Stimulated activated CD4-positive, alpha-beta T cell treated with anti-CD3 and anti-CD28 coated beads, Interleukin-1b, Interleukin-23, amount 100 ng/mL, for 24 hours (primary cell): ENCODE measurements around the gene ZNF776.
"Not testable (repeated sequence)": the region's sequence is repeated elsewhere in the genome, so short reads cannot be mapped to it uniquely, and the experiment has no call there.

Experiments
- DNase-seq, 4 experiments: peaks; one replicate each; pipeline ENCODE4 v3.0.0-alpha.2; 2020; ENCODE audit warnings: low read depth in 4 of 4, low spot score in 1 of 4

Gene ZNF776

DNA sequence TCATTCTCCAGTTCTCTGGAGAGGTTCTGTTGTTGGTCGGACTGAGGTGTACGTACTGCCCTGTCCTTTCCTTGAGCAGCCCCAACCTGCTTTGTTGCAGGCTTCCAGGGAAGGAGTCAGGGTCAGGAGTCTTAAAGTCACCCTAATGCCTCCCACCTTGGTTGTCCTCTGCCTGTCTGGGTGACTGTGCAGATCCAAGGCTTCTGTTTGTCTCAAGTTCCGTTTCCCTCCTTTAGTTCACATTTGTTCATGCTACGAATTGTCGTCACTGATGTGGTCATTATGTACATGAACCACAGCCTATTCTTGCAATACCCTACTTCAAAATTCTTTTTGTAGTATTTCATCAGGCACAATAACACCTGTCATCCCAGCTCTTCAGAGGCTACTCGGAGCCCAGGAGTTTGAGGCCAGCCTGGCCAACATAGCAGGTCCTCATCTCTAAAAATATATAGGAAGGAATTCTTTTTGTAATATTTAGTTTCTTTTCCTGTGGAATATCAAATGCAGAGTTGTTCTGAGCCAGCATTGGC is 30.2 kb downstream of the ZNF776 start:
- no peak for DNase-seq

- no peak for DNase-seq
Observed at GRCh38 chr19:57778336-57778735, 31.7 kb downstream of the ZNF776 start.

DNA sequence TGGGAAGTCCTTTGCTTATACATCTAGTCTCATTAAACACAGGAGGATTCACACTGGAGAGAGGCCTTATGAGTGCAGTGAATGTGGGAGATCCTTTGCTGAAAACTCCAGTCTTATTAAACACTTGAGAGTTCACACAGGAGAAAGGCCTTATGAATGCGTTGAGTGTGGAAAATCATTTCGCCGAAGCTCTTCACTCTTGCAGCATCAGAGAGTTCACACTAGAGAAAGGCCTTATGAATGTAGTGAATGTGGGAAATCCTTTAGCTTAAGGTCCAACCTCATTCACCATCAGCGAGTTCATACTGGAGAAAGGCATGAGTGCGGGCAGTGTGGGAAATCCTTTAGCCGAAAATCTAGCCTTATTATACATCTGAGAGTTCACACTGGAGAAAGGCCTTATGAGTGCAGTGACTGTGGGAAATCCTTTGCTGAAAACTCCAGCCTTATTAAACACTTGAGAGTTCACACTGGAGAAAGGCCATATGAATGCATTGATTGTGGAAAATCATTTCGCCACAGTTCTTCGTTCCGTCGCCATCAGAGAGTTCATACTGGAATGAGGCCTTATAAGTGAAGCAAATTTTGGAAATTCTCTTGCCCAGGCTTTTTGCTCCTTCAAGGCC is 32.7 kb downstream of the ZNF776 start:
- no peak for DNase-seq

DNA sequence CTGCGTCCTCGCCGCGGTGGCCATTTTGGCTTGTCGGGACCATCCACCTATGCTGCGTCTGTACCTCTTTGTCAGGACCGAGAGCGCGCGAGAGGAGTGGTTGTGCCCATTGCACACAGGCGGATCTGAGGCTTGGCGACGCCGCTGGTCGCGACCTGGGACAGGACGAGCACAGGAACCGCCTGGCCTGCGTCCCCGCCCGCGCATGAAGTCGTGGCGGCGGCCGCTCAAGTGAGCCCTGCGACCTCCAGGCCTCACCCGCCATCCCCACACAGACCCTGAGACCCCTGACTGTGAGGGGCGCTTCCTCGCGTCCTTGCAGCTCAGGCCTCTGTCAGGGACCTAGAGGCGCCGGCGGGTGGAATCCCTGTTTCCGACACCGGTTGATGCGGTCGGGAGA is 39.7 kb downstream of the ZNF776 start:
- no peak for DNase-seq

DNA sequence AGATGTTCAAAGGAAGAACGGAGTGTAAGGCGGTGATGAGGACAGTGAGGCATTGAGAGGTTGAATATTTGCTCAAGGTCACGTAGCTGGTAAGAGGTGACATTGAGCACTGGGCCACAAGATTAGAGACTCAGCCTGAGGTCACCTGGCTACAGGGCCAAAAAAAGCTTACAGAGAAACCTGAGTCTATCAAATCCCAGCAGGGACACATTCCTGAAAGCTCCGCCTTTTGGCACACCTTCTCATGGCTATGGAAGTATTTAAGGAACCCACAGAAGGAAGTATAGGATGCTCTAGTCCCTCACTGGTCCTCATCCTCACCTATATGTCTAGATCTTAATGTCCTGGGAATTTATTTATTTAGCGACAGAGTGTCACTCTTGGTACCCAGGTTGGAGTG is 40.3 kb downstream of the ZNF776 start:
- DNase-seq: no peak

DNA sequence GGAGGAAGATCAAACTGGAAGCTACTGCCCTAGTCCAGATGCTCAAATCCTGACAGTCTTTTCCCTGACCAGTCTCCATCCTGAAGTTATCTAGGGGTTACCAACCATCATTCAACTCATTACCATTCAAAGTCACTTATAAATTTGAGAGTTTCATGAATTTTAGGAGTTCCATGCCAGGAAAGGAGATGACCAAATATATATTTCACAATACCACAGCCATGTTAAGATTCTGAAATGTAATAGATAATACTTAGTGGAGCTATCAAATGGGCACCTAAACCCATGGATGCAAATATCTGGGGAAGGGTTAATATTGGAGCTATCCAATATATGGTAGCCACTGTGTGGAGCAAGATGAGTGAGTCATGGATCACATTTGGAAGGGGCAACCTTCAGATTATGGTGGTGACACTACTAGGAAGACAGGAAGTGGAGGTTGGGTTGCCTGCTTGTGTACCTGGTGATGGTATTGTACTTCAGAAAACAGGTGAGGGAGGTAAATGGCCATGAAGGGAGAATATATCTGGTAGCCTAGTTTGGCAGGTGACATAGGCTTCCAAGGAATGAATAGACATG is 41.6 kb downstream of the ZNF776 start:
- no peak for DNase-seq

GRCh38 chr19:57789288-57789687 is 42.7 kb downstream of the ZNF776 start:
- no peak for DNase-seq

DNA sequence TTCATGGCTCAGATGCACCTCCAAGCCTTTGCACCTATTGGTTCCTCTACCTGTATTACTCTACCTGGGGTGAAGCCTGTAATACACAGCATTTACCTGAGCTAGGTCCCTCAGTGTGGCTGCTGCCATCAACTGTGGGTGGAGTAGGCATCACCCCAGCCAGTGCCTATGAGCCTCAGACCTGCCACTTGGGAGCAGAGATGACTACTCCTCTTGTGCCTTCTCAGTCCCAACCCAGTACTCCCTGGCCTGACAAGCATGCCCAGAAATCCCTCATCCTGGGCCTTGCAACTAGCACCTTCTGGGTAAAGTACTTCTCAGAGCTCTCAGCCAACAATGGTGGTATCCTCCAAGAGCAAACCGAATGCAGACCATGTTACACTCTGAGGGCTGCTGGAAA is 50.0 kb downstream of the ZNF776 start:
- not testable (repeated sequence) for DNase-seq

DNA sequence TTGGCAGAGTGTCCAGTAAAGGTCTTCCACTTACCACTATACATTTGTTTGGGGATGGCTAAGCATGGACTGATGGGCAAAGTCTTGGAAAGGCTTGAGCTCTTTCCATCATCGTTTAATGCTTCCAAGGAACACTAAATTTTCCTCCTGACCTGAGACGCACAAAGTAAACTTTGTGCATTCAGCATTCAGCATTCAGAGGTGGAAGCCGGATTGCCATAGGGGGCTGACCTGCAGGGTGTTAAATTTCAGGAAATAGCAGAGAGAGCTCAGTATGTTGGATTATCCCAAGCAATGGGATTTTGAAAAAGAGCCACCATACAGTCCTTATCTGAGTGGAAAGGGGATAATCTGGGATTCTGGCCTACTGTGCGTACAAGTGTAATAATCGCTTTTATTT is 54.1 kb downstream of the ZNF776 start:
- no peak for DNase-seq

GRCh38 chr19:57802269-57802668 is 55.7 kb downstream of the ZNF776 start:
- DNase-seq: no peak

- no peak for DNase-seq
Observed at GRCh38 chr19:57803265-57803593, 56.6 kb downstream of the ZNF776 start.

GRCh38 chr19:57803594-57804325 is 57.1 kb downstream of the ZNF776 start:
- no peak for DNase-seq

DNA sequence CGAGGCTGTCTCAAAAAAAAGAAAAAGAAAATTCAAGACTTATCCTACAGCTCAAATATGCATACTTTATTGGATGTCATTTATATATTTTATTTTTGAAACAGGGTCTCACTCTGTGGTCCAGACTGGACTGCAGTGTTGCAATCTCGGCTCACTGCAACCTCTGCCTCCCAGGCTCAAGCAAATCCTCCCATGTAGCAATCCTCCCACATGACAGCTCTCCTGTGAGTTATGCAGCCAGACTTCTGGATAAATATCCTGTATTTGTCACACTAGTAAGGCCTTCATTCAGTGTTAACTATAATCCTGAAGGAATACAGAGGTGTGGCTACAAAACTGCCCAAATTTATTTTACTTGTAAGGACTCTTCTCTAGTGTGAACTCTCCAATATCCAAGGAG is 60.9 kb downstream of the ZNF776 start:
- DNase-seq: no peak
